ENCODE measurements around the gene CCDC71L.

The CCDC71L gene

DNA sequence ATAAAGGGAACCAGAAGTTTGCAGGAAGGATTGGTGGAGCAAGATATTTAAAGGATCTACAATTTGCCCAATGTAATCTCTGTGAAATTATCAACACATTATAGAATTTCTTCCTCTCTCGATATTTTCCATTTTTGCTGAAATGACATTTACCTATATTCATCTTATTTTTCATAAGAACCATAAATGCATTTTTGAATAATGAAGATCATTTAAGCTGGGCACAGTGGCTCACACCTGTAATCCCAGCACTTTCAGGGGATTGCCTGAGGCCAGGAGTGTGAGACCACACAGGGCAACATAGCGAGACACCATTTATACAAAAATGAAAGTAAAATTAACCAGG, 37.7 kb downstream of the CCDC71L start:
- Histone ChIP-seq H3K27me3 (replicated peaks; ENCODE audit: control insufficient read depth, insufficient read depth, low read length) (no peaks in the 10 kb centered on the region), H3K36me3 (ENCODE audit: control insufficient read depth, insufficient read depth, low read length) (no peaks in the 10 kb centered on the region), H3K4me3 (replicated peaks; ENCODE audit: low read depth, low read length) (no peak overlapping the region)
- TF ChIP-seq, protein P1, sequence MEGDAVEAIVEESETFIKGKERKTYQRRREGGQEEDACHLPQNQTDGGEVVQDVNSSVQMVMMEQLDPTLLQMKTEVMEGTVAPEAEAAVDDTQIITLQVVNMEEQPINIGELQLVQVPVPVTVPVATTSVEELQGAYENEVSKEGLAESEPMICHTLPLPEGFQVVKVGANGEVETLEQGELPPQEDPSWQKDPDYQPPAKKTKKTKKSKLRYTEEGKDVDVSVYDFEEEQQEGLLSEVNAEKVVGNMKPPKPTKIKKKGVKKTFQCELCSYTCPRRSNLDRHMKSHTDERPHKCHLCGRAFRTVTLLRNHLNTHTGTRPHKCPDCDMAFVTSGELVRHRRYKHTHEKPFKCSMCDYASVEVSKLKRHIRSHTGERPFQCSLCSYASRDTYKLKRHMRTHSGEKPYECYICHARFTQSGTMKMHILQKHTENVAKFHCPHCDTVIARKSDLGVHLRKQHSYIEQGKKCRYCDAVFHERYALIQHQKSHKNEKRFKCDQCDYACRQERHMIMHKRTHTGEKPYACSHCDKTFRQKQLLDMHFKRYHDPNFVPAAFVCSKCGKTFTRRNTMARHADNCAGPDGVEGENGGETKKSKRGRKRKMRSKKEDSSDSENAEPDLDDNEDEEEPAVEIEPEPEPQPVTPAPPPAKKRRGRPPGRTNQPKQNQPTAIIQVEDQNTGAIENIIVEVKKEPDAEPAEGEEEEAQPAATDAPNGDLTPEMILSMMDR (IDR thresholded peaks at IDR 0.05; ENCODE audit: insufficient read depth, low read length, poor library complexity, severe bottlenecking), result no peak
- DNase-seq (ENCODE audit: extremely low read depth, insufficient read length), result no peak

DNA sequence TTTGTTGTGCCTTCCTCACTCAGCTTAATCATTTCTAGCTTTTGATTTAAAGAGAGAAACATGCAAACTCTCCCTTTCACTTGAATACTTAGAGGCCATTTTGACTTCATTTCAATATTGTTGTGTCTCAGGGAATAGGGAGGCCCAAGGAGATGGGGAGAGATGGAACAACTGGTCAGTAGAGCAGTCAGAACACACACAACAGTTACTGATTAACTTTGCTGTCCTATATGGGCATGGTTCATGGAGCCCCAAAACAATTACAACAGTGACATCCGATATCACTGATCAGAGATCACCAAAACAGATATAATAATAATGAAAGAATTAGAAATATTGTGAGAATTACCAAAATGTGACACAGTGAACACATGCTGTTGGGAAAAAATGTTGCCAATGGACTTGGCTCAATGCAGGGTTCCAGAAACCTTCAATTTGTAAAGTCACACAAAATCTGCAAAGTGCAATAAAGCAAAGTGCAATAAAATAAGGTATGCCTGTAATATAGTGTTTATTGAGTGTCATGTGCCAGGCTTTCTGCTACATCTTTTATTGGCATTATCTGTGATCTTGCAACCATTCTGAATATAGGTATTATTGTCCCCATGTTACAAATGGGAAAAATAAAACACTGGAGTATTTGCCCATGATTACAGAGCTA, 38.2 kb downstream of the CCDC71L start:
- DNase-seq (ENCODE audit: extremely low read depth, insufficient read length), result no peak
- TF ChIP-seq, protein P1 (IDR thresholded peaks at IDR 0.05; ENCODE audit: insufficient read depth, low read length, poor library complexity, severe bottlenecking), result no peak
- no peak overlapping the region for H3K4me3 ChIP-seq (replicated peaks; ENCODE audit: low read depth, low read length)
- H3K27me3 ChIP-seq (replicated peaks; ENCODE audit: control insufficient read depth, insufficient read depth, low read length), result no peaks in the 10 kb centered on the region
- H3K36me3 ChIP-seq (ENCODE audit: control insufficient read depth, insufficient read depth, low read length), result no peaks in the 10 kb centered on the region

DNA sequence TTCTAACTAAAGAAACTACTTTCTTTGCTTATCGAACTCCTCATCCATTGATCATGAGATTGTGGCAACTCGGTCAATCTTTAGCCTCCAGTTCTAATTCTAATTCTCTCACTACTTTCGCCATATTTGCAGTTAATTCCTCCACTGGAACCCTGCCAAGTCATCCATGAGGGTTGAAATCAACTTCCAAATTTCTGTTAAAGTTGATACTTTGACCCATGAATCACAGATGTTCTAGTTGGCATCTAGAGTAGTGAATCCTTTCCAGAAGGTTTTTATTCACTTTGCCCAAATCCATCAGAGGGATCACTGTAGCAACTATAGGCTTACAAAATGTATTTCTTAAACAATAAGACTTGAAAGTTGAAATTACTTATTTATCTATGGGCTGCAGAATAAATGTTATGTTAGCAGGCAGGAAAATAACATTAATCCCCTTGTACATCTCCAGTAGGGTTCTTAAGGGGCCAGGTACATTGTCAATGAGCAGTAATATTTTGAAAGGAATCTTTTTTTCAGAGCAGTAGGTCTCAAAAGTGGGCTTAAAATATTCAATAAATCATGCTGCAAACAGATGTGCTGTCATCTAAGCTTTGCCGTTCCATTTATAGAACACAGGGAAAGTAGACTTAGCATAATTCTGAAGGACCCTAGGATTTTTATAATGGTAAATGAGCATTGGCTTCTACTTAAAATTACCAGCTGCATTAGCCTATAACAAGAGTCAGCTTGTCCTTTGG, 39.4 kb downstream of the CCDC71L start:
- Histone ChIP-seq H3K27me3 (replicated peaks; ENCODE audit: control insufficient read depth, insufficient read depth, low read length) (no peaks in the 10 kb centered on the region), H3K4me3 (replicated peaks; ENCODE audit: low read depth, low read length) (no peak overlapping the region), H3K36me3 (ENCODE audit: control insufficient read depth, insufficient read depth, low read length) (no peaks in the 10 kb centered on the region)
- no peak for DNase-seq (ENCODE audit: extremely low read depth, insufficient read length)
- TF ChIP-seq, protein P1 (IDR thresholded peaks at IDR 0.05; ENCODE audit: insufficient read depth, low read length, poor library complexity, severe bottlenecking), result no peak

DNA sequence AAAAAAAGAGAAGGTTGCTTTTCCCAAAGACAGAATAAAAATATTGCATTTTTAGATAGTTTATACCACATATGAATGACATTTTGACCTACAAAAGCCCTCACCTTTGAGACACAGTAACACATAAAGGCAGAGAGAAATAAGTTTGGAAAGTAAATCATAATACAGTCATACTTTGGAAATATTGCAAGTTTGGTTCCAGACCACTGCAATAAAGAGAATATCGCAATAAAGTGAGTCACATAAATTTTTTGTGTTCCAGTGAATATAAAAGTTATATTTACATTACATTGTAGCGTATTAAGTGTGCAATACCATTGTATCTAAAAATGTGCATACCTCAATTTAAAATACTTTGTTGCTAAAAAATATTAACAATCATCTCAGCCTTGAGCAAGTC, 40.3 kb downstream of the CCDC71L start:
- no peaks in the 10 kb centered on the region for H3K27me3 ChIP-seq (replicated peaks; ENCODE audit: control insufficient read depth, insufficient read depth, low read length)
- no peak overlapping the region for H3K4me3 ChIP-seq (replicated peaks; ENCODE audit: low read depth, low read length)
- TF ChIP-seq, protein P1 (IDR thresholded peaks at IDR 0.05; ENCODE audit: insufficient read depth, low read length, poor library complexity, severe bottlenecking), result no peak
- H3K36me3 ChIP-seq (ENCODE audit: control insufficient read depth, insufficient read depth, low read length), result no peaks in the 10 kb centered on the region
- DNase-seq (ENCODE audit: extremely low read depth, insufficient read length), result no peak

DNA sequence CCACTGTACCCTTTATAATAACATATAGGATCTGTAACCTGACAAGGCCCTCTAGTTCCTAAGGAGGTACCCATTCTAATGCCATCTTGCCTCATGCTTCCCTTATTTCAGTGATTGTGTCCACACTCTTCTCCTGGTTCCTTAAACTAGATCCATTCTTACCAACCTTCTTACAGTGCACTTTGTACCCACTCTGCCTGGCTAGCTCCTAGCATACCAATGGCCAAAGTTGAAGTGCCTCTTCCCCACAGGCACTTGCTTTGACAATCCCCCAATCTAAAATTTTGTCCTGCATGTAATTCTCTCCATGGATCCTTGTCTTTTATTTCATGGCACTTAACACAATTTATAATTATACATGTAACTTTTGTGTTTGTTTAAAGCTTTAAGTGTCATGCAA, 40.9 kb downstream of the CCDC71L start:
- Histone ChIP-seq H3K27me3 (replicated peaks; ENCODE audit: control insufficient read depth, insufficient read depth, low read length) (no peaks in the 10 kb centered on the region), H3K36me3 (ENCODE audit: control insufficient read depth, insufficient read depth, low read length) (no peaks in the 10 kb centered on the region), H3K4me3 (replicated peaks; ENCODE audit: low read depth, low read length) (no peak overlapping the region)
- DNase-seq (ENCODE audit: extremely low read depth, insufficient read length), result no peak
- TF ChIP-seq, protein P1 (IDR thresholded peaks at IDR 0.05; ENCODE audit: insufficient read depth, low read length, poor library complexity, severe bottlenecking), result no peak

Data from GM06990 (cell line).